SH-SY5Y (cell line): Measurements from ENCODE around the gene ZNF804B.

Experiments used
- GATA2 ChIP-seq: IDR thresholded peaks from 2 replicates; pipeline ENCODE4 v1.6.1; 2011; ENCODE audit warnings: mild to moderate bottlenecking, low read depth, low read length
- GATA3 ChIP-seq: IDR thresholded peaks from 2 replicates; pipeline ENCODE4 v1.6.1; 2011; ENCODE audit warnings: low read depth, mild to moderate bottlenecking, low read length, moderate library complexity

GRCh38 chr7:88928276-88928675 is 168.8 kb downstream of the ZNF804B start:
- no peak for TF ChIP-seq GATA2
- no peak for TF ChIP-seq GATA3
